GM19193 (cell line): ENCODE measurements around the gene NF1.

Source experiments
- POLR2A ChIP-seq: IDR thresholded peaks from 4 replicates; pipeline ENCODE4 v1.6.1; 2011; ENCODE audit not compliant: insufficient read depth, insufficient read length; ENCODE audit errors: extremely low read depth

Gene NF1

GRCh38 chr17:31398381-31399311 is 303.9 kb downstream of the NF1 start:
- no peak for TF ChIP-seq POLR2A

GRCh38 chr17:31400481-31400950 is 305.7 kb downstream of the NF1 start:
- no peak for TF ChIP-seq POLR2A

- TF ChIP-seq POLR2A: no peak
Observed at GRCh38 chr17:31401456-31402254, 306.9 kb downstream of the NF1 start.

GRCh38 chr17:31404028-31404949 is 309.5 kb downstream of the NF1 start:
- TF ChIP-seq POLR2A: no peak

GRCh38 chr17:31405890-31406371 is 311.2 kb downstream of the NF1 start:
- TF ChIP-seq POLR2A: no peak

GRCh38 chr17:31408586-31408985 is 313.8 kb downstream of the NF1 start:
- no peak for TF ChIP-seq POLR2A

GRCh38 chr17:31411707-31412285 is 317.0 kb downstream of the NF1 start:
- no peak for TF ChIP-seq POLR2A

GRCh38 chr17:31412511-31412910 is 317.7 kb downstream of the NF1 start:
- TF ChIP-seq POLR2A: no peak

GRCh38 chr17:31413081-31413799 is 318.5 kb downstream of the NF1 start:
- no peak for TF ChIP-seq POLR2A

GRCh38 chr17:31413874-31414549 is 319.2 kb downstream of the NF1 start:
- TF ChIP-seq POLR2A: no peak

GRCh38 chr17:31414550-31414918 is 319.8 kb downstream of the NF1 start:
- no peak for TF ChIP-seq POLR2A

GRCh38 chr17:31415004-31415454 is 320.3 kb downstream of the NF1 start:
- no peak for TF ChIP-seq POLR2A
